NCI-H82 treated with DMSO at 0.1 percent for 48 hours (cell line): Measurements from ENCODE around the gene SLC35D2.
"Not testable (repeated sequence)": the region's sequence is repeated elsewhere in the genome, so short reads cannot be mapped to it uniquely, and the experiment has no call there.

Source experiments
- DNase-seq: peaks from one replicate; lab custom pipeline; 2025; ENCODE audit not compliant: unreplicated experiment; lab: John Stamatoyannopoulos, UW

The SLC35D2 gene

DNA sequence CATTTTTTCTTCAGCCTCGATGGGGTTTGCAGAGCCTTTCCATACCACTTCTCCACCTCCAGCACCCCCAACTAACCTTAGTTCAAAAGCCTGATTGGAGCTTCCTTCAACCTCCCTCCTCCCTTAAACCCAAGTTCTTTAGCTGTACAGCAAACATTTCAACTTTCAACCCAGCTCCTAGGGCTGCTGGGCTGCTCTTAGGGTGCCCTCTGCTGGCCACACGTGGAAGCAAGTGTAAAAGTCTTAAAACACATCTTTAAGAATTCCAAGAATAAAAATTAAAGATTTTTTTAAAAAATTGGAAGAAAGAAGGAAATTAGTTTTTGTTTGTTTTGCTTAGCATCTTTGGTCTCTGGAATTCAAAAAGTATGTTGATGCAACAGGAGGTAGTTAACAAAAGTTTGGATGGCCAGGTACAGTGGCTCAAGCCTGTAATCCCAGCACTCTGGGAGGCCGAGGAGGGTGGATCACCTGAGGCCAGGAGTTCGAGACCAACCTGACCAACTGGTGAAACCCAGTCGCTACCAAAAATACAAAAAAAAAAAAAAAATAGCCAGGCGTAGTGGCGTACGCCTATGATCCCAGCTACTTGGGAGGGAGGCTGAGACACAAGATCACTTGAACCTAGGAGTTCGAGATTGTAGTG, 66.1 kb downstream of the SLC35D2 start:
- DNase-seq: peak; percentile 2

DNA sequence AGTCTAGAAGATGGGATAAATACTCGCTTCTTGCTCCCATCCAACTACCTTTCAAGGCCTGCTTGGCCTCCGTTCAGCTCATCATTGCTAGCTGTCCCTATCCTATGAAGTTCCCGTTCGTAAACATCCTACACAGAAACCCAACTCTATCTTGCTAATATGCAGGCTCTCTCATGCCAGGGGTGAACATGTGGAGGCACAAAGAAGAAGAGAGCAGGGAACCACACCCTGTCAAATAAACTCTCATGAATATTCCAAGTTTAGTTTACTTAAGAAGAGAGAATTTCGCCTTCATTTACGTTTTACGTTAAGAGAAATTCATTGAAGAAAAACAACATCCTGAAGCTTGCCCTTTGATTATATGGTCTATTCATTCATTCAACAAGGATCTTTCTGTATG, 73.7 kb downstream of the SLC35D2 start:
- DNase-seq: no peak

DNA sequence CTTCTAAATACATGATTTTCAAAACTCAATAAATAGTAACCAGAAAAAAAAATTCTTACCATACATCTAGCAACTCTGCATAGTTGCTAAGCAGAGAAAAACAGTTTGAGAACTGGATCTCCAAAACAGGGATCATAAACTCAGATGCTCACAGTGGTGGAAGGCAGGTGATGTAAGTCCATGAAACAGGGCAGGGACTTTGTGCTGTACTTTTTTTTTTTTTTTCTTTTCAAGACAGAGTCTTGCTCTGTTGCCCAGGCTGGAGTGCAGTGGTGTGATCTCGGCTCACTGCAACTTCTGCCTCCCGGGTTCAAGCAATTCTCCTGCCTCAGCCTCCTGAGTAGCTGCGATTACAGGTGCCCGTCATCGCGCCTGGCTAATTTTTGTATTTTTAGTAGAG, 76.6 kb downstream of the SLC35D2 start:
- DNase-seq: not testable (repeated sequence)

DNA sequence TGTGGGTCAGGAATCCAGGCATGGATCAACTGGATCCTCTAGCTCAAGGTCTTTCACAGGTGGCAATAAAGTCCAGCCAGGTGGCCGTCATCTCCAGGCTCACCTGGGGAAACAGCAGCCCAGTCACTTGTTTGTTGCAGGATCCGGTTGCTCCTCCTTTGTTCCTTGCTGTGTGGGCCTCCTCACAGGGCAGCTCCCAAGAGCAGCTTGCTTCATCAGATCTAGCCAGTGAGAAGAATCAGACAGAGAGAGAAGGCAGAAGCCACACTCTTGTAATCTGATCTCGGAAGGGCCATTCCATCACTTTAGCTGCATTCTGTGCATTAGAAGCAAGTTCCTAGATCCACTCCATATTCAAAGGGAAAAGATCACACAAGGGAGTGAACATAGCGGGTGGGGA, 78.3 kb downstream of the SLC35D2 start:
- DNase-seq: no peak

DNA sequence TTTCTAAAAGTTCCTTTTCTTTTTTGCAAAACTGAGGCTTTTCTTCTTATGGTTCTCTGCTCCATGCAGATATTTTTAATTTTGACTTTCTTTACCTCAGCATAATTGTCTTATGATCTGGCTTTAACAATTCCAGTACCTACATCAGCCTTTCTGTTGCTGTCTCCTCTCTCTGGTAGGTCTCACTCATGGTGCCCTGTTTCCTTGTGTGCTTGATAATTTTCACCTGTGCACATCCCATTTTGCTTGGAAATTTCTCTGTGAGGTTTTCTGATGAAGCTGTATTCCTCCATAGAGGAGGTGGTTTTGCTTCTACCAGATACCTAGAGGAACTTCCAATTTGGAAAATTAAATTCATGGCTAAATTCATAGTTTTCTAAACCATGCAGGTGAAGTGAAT, 79.3 kb downstream of the SLC35D2 start:
- no peak for DNase-seq

DNA sequence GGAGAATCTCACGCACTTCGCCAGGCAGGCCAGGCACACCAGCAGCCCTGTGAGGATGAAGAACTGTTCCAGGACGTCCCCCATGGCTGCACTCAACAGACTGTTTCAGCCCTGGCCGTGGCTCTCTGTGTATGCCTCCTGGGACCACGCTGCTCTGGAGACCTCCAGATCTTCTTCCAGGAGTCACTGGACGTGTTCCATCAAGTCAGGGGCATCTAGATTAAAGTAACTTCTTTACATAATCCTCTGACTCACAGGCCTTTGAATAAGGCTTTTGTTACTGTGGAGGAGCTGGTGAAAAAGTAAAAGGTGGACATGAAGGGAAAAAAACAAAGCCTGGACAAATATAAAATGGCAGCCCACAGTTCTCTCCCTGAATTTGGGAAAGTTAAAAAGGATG, 81.5 kb downstream of the SLC35D2 start, which contains the start of gene HSD17B3:
Gene HSD17B3 (minus strand): TSS at position 156 of the 400 bp plus-strand sequence. CDS start 72 bp downstream, at position 84.
- no peak for DNase-seq

DNA sequence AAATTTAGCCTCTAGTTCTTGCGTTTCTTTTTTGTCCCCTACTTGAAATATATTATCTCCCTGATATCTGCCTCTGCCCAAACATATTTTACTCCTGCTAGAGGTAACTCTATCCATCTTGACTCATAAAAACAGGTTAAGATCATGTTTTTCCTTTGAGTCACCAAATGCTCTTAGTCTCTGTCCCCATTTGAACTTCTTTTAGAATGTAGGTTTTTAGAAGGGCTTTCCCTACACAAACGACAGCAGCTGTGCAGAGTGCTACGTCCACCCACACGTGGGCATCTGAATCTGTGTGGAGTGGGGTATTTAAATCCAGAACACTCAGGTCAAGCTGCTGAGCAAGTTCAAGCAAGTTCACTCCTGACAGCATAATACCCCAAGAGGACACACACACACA, 83.7 kb downstream of the SLC35D2 start:
- no peak for DNase-seq

DNA sequence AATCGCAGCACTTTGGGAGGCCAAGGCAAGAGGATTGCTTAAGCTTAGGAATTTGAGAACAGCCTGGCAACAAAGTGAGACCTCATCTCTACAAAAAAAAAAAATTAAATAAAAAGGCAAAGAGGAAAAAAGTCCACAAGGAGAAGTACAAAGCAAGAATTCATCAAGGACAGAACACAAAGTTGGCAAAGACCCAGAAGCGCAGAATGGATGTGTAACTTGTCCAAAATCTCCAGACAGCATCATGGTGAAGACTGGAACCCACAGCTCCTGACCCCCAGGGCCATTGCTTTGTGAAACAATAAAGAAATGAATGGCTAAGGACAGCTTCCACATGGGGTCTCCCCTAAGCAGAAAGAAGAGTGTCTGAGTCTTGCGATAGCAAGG, 89.4 kb downstream of the SLC35D2 start:
- no peak for DNase-seq

DNA sequence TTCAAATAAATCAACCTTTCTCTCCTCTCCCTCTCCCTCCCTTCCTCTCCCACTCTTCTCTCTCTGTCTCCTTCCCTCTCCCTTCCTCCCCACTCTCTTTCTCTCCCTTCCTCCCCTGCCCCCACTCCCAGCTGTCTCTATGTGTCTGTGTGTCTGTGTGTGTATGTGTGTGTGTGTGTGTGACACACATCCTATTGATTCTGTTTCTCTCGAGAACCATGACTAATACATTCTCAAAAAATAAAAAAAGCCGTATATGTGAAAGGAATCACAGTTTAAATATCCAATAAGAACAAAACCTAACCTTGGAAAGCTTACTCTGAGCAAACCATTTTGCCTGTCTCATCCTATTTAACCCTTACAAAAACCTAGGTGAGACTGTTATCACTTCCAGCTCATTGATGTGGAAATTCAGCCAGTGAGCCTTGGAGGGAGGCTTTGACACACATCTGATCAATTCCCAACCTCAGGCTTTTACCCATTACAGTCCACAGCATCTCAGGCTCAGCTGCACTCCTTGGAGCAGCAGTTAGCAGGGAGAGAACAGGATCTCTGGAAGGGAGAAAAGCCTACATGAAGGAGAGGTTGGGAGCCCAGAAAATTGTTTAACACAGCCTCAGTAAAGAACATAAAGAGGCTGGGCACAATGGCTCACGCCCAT, 89.9 kb downstream of the SLC35D2 start:
- no peak for DNase-seq

DNA sequence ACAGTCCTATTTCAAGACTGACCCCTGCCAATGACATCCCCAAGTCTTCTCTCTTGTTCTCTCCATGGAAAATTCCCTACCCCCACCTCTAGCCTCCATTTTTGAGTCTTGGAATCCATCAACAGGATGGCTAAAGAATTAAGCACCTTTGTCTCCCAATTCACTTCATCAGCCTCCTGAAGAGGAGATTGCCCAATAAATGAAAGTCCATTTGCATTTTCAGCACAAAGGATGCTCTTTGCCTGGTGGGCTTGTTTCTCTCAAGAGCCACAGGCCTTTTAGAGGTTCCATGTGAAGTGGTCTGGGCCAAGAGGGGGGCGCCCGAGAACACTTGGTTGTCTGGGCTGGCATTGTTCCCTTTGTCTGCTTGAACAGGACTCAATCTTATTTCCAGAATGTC, 94.1 kb downstream of the SLC35D2 start:
- DNase-seq: no peak

DNA sequence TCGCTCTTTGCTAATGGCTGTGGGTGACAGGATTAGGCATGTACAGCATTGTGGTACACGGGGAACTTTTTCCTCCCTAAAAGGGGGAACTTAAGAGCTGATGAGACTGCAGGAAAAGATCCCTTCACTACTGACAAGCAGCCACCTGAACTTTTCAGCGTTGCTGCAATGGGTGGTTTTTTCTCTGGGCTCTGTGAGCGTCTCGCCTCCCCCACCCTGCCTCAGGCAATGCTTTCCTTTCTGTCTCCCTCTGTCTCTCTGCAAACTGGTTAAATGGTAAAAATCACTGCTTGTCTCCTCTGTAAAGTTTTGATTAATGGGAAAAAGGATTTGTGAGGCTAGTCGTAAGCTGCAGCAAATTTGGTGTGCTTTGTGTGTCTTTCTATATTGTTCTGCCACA, 101.9 kb downstream of the SLC35D2 start:
- DNase-seq: no peak

DNA sequence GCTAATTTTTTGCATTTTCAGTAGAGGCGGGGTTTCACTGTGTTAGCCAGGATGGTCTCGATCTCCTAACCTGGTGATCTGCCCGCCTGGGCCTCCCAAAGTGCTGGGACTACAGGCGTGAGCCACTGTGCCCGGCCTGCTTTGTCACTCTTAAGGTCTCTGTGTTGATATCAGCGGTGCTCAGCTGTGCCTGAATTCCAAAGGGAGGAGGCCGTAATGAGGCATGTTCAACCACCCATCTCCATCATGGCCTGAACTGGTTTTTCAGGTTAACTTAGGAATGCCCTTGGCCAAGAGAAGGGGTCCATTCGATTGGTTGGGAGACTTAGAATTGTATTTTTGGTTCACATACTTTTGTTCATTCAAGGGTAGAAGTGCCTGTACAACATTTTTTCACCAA, 103.6 kb downstream of the SLC35D2 start:
- DNase-seq: no peak

DNA sequence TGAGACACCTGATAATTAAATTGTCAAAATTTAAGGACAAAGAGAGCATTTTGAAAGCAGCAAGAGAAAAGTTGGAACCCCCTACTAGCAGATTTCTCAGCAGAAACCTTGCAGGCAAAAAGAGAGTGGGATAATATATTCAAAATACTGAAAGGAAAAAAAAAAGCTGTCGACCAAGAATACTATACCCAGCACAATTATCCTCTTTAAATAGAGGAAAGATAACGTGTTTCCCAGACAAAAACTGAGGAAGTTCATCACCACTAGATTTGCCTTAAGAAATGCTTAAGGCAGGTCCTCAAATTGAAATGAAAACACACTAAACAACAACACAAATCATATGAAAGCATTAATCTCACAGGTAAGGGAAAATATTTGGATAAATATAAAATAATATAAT, 108.6 kb downstream of the SLC35D2 start:
- no peak for DNase-seq
